Natural killer cell (primary cell): ENCODE measurements around the gene CLDN11. TPM values are rescaled to one million over a fixed set of nuclear protein-coding genes. Genes with fewer than 3 reads are reported as not detected.

ENCODE experiments used
- total RNA-seq, 4 donors: library from RNA; stranded (reverse); fragments of 120-200 nt in 1 of 4; gene quantifications; one replicate each; pipeline versions ENCODE4 v1.2.3 to v1.2.4, GENCODE V29; 2013 to 2022

Gene CLDN11
- total RNA-seq, 3 donors from 2014 or later (not counting 1 experiment from before 2014, with no cell fraction given), result 0.39 TPM; not detected in 2

Other genes with a start within 250 kb of the CLDN11 start
- gene PHC3, start 237.1 kb upstream of the CLDN11 start, total RNA-seq, result 100 to 1,000 TPM; 121 to 130 (median 125) TPM
- gene PRKCI, start 196.4 kb upstream of the CLDN11 start, total RNA-seq, result 10 to 100 TPM in 2 of 3 donors, 1 to 10 TPM in 1; 8.4 to 14.4 (median 11.1) TPM
- gene SKIL, start 61.2 kb upstream of the CLDN11 start, total RNA-seq, result 100 to 1,000 TPM in 1 of 3 donors, 10 to 100 TPM in 2; 85.5 to 156 (median 96.3) TPM
- gene SLC7A14, start 167.2 kb downstream of the CLDN11 start, total RNA-seq, result not detected